ENCODE results near the gene ZNF177.

GRCh38 chr19:9353011-9353410 is 9.8 kb upstream of the ZNF177 start:
- TF ChIP-seq POLR2A (IDR thresholded peaks at IDR 0.05; ENCODE audit: extremely low read depth, insufficient read length) (no peak), MYC (IDR thresholded peaks at IDR 0.05; ENCODE audit: low read depth, low read length) (no peak), CTCF (IDR thresholded peaks at IDR 0.05; ENCODE audit: low read depth, low read length) (no peak)
- TF ChIP-seq, protein P1, sequence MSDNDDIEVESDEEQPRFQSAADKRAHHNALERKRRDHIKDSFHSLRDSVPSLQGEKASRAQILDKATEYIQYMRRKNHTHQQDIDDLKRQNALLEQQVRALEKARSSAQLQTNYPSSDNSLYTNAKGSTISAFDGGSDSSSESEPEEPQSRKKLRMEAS (IDR thresholded peaks at IDR 0.05; ENCODE audit: low read depth, low read length): no peak
